HepG2 (cell line): ENCODE data around the gene SLC22A31. TPM values are rescaled to one million over a fixed set of nuclear protein-coding genes. Genes with fewer than 3 reads are reported as not detected.

Source experiments
- polyA plus RNA-seq, 8 experiments: library from polyadenylated mRNA; depleted of rRNA in 3 of 8; stranded (reverse) in 7 of 8; unstranded in 1 of 8; fragments of >200 nt; fragmentation: Illumina TruSeq in 4 of 8; extraction: Trizol in 4 of 8; gene quantifications; 2 replicates each; pipeline versions ENCODE4 v1.2.1 to v1.2.3, GENCODE V29; 2011 to 2016; ENCODE audit warnings: low read depth in 4 of 8, missing spikeins in 1 of 8, mixed read lengths in 1 of 8; ENCODE audit not compliant: insufficient read depth in 1 of 8
- total RNA-seq, 5 experiments: library from RNA; depleted of rRNA; stranded (reverse); fragments of >200 nt; fragmentation: Illumina TruSeq; extraction: Trizol; gene quantifications; 2 replicates each; pipeline ENCODE4 v1.2.3, GENCODE V29; 2016; ENCODE audit warnings: low read depth in 1 of 5

SLC22A31 gene
- total and polyA plus RNA-seq, 2 of the 13 experiments (the other 11 are each of a cell fraction or from before 2014, with no cell fraction given) = 67.3 to 83.3 TPM

Other genes starting within 250 kb of the SLC22A31 start
- not detected in 2 replicates for gene CBFA2T3, start 223.3 kb downstream of the SLC22A31 start, total RNA-seq (2016; rRNA removed; fragmentation: Illumina TruSeq; extraction: Trizol)
- gene CBFA2T3, start 223.3 kb downstream of the SLC22A31 start, polyA plus RNA-seq (2011; rRNA removed) = 0.05 and 0.09 TPM in 2 replicates
- 23.5 and 30.6 TPM in 2 replicates for gene ACSF3, start 106.7 kb downstream of the SLC22A31 start, total RNA-seq (2016; rRNA removed; fragmentation: Illumina TruSeq; extraction: Trizol)
- gene ACSF3, start 106.7 kb downstream of the SLC22A31 start, polyA plus RNA-seq (2011; rRNA removed) = 14.9 and 16.5 TPM in 2 replicates
- 1.4 and 2.2 TPM in 2 replicates for gene CDH15, start 28.8 kb downstream of the SLC22A31 start, total RNA-seq (2016; rRNA removed; fragmentation: Illumina TruSeq; extraction: Trizol)
- gene CDH15, start 28.8 kb downstream of the SLC22A31 start, polyA plus RNA-seq (2011; rRNA removed) = 0.69 and 0.74 TPM in 2 replicates
- 7.2 and 9.3 TPM in 2 replicates for gene ZNF778, start 17.2 kb upstream of the SLC22A31 start, total RNA-seq (2016; rRNA removed; fragmentation: Illumina TruSeq; extraction: Trizol)
- 3.8 and 6.1 TPM in 2 replicates for gene ZNF778, start 17.2 kb upstream of the SLC22A31 start, polyA plus RNA-seq (2011; rRNA removed)